CD4-positive, alpha-beta T cell treated with Interleukin-10 for 1 hour (primary cell): ENCODE data around the gene PHAF1.
"Not testable (repeated sequence)": the region's sequence is repeated elsewhere in the genome, so short reads cannot be mapped to it uniquely, and the experiment has no call there.

Experiments
- DNase-seq: peaks from one replicate; pipeline ENCODE4 v3.0.0-alpha.2; 2020

PHAF1 gene

DNA sequence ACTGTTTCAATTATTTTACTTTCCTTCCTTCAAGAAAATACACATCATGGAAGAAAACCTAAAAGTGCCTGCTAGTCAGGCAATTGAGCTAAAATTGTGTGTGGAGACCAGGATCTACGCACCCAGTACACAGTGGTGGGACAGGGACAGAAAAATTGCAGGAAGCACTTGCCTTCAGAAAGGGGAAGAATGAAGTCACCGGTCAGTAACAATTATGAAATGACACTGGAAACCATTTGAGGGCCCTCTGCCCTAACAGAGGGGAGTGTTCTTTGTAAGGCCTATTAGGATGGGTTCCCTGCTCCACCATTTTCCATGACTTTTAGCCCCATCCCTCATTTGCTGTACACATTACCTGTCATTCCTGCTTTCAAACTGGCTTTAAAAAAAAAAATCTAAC lies 4.5 kb upstream of the PHAF1 start:
- DNase-seq = no peak

DNA sequence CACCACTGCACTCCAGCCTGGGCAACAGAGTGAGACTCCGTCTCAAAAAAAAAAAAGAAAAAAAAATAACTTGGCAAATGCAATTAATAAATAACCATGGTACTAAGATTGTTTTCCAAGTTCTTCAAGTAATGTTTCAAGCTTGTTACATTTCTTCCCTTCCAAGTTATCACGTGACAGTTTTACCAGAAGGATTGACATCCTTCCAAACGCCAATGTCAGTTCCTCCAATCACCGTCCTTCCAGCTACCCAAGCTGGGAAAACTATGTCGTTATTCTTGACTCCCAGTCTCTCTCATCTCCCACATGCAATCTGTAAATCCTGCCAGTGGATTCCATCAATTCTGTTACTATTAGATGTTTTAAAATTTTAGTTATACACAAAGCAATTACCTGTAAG lies 3.9 kb upstream of the PHAF1 start:
- no peak for DNase-seq

DNA sequence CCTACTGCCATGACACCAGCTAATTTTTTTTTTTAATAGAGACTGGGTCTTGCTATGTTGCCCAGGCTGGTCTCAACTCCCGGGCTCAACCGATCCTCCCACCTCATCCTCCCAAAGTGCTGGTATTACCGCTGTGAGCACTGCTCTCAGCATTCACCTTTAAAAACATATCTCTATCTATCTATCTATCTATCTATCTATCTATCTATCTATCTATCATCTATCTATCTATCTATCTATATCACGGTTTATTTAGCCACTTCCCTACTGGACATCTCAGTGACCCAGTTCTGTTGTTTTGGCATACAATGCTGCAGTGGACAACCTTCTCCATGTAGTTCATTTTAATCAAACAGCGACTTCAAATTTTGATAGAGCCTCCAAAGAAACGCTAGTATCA lies 1.3 kb upstream of the PHAF1 start:
- DNase-seq = no peak

DNA sequence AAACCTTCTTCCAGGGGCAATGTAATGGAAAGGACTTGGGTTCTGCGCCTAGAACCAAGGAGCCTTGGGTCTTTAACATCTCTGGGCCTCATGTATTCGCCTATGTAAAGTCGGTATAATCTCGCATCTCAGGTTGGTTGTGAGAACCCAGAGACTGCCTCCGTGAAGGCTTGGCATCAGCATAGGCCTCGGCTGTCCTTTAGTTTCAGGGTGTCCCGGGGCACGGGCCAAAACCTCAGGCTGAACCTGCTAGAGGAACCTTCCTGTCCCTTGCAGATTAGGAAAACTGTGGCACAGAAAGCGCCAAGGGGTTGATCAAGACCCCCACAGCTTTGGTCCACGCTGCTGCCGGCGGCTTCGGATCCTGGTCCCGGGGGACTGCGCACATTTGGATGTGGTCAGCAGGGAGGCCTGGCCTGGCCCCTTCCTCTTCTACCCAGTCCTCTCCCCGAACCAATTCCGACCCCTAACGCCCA lies 772 bp upstream of the PHAF1 start:
- no peak for DNase-seq

DNA sequence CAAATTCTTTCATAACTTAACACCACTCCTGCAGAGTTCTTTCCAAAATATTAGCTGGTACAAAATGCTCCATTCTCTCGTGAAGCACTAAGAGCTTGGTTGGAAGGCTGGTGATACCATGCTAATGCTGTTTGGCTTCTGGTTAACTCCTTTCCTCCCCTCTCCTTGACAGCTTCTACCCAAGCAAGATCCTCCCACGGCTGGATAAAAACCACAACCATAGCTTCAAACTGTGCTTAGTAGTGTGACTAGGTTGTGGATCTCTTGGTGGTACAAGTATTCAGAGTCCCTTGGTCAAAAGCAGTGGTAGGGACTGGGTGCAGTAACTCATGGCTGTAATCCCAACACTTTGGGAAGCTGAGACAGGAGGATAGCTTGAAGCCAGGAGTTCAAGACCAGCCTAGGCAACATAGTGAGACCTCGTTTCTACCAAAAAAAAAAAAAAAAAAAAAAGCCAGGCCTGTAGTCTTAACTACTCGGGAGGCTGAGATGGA lies 2.3 kb downstream of the PHAF1 start:
- DNase-seq = no peak

DNA sequence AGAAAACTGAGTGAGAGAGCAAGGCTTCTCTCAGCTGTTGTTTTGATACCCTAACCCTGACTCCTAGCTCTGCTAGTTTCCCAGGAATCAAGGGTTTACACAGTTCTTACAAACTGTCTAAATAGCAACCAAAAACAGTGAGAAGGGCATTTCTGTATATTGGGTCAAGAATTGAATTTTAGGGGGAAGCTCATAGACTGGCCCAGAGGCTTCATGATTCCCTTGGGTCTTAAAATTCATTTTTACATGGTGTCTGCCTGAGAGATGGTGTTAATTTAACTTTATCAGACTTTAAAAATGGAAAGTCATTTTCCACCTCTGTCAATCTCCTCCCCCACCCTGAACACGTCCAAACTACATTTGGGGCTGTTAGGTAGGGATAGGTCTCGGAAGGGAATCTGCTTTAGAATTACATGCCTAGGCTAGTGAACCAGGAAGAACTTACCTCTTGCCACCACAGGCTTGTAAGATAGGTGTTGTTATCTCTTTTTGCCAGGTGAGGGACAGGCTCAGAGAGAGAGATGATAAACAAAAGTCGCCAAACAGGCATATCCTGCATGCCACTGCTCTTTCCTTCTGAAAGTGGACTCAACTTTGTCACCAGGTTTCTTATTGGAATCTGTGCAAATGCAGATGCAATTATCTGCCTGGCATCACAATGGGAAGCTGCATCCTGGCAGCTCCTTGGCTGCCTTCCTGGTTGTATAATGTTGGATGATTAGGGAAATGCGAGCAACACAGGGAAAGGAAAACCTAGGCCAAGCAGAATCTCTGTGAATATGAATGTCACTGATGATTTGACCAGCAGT lies 3.1 kb downstream of the PHAF1 start:
- no peak for DNase-seq

DNA sequence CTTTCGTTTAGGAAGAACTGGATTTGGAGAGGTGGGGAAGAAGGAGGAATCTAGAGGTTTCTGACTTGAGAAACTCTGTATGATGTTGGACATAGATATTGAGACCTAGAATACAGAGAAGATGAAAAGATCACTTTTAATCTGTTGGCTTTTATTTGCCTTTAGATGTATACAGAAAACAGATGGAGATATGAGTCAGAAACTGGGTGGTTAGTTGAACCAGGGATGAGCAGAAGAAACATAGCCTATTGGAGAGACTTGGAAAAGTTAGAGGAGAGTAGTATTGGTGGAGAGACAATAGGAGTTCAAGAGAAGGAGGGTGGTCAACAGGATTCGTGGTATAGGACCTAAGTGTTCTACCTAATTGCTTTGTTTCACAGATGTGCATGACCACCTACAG lies 5.1 kb downstream of the PHAF1 start:
- no peak for DNase-seq

DNA sequence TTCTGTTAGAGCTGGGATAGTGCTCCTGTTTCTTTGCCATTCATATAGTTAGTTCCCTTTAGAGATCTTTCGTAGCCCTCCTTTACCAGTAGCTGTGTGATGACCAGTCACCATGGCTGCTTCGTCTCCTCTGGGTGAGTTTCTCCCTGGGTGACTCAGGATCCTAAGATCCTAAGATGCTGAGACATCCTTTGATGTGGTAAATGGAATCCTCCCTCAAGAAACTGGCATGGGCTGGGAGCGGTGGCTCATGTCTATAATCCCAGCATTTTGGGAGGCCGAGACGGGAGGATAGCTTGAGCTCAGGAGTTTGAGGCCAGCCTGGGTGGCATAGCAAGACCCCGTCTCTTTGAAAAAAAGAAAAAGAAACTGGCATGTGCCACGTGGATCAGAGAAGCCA lies 5.9 kb downstream of the PHAF1 start:
- DNase-seq = no peak

DNA sequence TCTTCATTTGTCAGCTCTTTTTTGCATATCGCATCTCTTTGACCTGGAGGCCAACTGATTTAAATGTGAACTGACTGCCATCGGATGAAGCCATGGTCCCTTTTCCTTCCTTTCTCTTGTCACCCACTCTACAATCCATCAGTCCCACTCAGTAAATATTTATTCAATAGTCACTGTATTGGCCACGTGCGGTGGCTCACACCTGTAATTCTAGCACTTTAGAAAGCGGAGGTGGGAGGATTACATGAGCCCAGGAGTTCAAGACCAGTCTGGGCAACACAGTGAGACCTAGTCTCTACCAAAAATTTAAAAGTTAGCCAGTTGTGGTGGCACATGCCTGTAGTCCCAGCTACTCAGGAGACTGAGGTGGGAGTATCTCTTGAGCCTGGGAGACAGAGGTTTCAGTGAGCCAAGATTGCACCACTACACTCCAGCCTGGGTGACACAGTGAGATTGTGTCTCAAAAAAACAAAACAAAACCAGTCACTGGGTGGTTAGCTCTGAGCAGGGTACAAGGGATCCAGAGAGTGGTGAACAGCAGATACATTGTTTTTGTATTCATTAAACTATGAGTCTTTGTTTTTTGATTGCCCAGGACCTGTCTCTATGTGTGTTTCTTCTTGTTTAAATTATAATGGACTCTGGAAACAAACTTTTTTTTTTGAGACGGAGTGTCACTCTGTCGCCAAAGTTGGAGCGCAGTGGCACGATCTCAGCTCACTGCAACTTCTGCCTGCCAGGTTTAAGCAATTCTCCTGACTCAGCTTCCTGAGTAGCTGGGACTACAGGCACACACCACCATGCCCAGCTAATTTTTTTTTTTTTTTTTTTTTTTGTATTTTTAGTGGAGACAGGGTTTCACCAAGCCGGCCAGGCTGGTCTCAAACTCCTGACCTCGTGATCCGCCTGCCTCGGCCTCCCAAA lies 6.9 kb downstream of the PHAF1 start:
- DNase-seq = no peak

DNA sequence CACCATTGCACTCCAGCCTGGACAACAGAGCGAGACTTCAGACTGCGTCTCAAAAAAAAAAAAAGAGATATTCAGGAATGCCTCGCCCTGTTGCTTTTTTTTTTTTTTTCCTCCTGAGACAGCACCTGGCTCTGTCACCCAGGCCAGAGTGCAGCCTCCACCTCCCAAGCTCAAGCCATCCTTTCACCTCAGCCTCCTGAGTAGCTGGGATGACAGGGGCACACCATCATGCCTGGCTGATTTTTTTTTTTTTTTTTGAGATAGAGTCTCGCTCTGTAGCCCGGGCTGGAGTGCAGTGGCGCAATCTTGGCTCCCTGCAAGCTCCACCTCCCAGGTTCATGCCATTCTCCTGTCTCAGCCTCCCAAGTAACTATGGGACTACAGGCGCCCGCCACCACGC lies 8.0 kb downstream of the PHAF1 start:
- no peak for DNase-seq

DNA sequence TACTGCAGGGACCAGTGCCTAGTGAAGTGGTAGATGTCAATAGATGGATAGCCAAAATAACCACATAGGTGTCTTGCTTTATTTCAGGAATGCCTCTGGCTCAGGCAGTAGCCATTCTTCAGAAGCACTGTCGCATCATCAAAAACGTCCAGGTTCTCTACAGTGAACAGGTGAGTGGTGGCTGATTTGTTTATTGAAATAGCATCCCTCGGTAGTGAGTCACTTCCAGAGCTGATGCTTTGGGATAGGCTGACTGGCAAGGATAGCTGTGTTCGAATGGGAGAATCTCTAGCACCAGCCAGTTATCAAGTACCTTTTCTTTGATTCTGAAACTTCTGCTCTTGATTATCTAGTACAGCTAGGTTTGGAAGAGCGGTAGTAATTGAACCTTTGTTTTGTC lies 10.3 kb downstream of the PHAF1 start:
- no peak for DNase-seq

DNA sequence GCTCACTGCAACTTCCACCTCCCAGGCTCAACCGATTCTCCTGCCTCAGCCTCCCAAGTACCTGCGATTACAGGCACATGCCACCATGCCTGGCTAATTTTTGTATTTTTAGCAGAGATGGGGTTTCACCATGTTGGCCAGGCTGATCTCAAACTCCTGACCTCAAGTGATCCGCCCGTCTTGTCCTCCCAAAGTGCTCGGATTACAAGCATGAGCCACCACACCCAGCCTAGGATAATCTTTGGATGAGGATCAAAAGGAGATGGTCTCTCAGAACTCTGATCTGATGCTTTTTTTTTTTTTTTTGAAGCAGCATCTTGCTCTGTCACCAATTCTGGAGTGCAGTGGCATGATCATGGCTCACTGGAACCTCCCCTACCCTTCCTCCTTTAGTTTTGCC lies 13.1 kb downstream of the PHAF1 start:
- DNase-seq = not testable (repeated sequence)

DNA sequence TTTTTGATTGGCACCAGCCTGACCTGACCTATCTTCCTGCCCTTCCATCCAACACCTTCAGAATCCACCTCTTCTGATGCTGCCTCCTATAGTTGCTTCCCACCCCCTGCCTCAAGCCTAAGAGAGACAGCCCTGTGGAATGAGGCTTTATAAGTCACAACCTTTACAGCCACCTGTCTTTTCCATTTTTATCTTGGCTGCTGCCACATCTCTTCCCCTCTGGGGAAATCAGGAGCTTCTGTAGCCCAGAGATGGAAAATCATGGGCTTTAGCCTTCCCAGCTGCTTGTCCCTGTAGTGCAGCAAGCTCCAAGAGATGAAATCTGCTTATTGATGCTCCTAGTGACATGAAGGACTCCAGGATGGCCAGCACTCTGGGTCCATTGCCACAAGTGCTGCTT lies 18.7 kb downstream of the PHAF1 start:
- no peak for DNase-seq

DNA sequence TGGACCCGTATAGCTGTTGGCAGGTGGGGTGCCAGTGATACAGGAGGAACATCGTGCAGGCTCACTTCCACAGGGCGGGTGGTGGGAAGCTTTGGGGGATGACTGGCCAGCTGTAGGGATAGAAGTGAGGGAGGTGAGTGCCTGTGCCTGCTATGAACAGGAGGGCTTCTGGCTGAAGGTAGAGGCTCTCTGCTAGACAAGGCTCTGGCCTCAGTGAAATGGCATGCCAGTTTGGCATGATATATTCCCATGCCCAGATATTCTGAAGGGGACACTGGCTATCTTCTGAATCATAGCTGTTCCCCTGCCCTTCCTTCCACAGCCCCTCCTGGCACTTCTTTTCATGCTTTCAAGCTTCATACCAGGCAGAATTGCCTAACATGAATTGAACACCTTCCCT lies 19.1 kb downstream of the PHAF1 start:
- DNase-seq = no peak

DNA sequence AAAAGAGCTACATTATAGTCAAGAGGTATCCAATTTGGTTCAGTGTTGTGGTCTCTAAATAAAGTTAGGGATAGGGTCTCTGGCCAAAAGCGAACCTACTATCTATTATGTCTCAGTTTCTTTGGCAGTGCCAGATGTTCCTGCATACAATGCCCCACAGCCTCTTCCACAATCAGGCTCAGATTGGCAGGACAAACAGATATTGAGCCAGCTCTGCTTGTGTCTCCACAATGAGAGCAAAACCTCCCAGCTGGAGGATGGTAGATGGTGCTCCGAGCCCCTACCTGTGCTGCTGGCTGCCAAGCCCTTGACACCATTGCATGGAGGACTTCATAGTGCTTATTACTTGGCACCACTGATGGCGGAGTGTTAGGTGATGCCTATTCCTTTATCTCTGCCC lies 19.7 kb downstream of the PHAF1 start:
- DNase-seq = no peak

DNA sequence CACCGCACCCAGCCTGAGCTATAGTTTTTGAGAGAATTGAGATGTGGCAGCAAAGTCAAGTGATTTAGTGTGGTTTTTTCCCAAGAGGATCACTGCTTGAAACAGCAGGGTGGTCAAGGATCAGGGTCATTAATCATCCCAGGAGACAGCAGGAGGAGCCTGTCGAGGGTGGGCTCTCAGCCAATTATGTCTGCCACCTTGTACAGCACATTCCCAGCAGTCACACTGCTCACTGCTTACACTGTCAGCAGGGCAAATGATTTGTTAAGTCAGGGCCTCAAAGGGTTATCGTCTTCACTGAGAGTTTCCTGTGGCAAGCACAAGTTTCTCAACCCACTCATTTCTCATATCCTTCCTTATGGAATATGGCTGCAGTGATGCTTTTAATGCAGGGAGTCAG lies 27.9 kb downstream of the PHAF1 start:
- DNase-seq = no peak

DNA sequence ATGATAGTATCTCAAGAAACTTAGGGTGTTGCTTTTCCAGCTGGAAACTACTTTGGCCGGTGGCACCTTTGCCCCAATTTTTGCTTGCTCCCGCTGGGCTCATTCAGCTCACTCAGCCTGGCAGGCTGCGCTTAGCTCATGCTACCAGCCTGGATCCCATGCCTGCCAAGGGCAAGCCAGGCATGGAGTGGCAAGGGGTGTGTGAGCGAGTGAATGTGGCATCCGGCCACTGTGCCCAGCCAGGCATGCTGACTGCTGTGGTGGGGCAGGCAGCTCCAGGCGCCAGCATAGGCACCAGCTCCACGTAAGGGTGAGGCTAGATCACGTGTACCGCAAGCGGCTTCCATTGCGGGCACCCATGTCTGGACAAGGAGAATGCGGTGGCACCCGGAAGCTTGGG lies 31.6 kb downstream of the PHAF1 start:
- no peak for DNase-seq

DNA sequence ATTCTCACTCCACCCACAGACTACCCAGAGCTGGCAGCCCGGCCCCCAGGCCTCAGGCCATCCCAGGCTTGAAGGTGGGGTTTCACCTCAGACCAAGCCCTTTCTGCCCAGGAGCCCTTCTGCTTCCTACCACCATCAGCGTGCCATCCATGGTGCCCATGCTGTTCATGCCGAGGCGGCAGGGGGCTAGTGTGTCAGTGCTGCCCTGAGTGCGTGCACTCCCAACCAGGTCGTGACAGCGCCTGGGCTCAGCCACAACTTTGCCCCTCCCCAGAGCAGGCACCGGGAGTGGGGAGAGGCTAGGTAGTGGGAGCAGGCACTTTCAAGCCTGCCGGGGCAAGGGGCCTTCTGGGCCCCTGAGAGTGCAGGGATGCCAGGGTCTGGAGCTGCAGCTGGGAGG lies 32.6 kb downstream of the PHAF1 start:
- DNase-seq = no peak

DNA sequence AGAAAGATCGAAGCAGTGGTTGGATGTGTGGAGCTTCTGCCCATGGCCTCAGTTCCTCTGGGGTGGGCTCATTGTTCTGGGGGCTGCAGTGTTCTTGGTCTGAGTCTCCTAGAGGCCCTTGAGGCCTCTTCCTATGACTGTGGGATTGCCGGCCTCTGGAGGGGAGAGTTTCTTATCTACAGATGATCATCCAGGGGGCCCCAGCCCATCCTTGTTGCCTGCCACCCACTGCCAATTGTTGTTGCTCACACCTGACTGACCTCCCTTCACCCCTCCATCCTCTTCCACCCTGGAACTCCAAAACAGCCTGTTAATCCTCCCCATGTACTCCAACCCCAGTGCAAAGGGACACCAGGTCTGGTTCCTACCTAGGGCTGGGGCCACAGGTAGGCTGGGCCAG lies 35.2 kb downstream of the PHAF1 start:
- no peak for DNase-seq

DNA sequence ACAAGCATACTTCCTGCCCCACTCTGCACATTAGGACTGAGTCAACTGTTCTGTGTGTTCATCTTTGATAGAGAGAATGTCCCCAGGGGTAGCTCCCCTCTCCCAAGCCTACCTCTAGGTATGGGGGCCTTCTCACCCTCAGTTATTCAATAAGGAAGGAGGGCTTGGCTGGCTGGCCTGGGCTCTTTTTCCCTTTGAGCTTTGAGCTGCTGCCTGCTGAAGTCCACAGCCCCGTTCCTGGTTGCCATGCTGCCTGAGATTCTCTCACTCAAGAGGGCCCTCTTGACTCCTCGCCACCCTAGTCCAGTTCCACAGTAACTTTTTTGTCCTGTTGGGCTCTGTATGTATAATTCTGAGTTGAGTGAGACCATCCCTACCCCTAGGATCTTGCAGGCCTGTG lies 36.0 kb downstream of the PHAF1 start:
- DNase-seq = no peak

DNA sequence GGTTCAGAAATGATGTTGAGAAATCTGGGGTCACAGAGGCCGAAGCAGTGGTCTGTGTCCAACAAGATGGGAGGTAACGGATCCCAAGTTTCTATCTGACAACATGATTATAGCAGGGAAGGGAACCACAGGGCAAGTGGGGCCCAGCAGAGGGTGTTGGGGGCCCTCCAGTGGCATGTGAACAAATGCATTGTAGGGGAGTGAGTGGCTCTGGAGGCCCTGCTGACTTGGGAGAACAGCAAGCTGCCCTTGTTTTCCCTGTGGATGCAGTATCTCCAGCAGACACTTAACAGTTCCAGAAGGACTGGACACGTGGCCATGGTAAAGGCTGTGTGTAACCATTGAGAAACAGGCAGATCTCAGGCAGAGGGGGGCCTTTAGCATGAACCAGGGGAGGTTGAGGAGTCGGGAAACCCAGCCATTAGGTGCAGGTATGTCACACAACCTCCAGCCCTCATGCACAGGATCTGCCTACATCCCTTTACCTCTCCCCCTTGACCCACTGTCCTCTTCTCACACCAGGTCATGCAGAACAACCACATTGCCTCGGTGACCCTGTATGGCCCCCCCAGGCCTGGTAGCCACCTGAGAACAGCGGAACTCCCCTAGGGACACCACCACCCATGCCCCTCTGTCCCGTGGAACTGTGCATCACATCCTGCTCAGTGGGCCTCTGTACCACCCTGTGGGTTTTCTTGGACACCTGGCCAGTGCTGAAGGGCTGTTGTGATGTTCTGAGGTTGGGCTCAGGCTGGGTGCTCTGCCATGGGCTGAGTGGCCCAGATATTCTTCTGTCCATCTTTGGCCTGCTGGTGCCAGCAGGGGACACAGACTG lies 37.0 kb downstream of the PHAF1 start:
- no peak for DNase-seq

DNA sequence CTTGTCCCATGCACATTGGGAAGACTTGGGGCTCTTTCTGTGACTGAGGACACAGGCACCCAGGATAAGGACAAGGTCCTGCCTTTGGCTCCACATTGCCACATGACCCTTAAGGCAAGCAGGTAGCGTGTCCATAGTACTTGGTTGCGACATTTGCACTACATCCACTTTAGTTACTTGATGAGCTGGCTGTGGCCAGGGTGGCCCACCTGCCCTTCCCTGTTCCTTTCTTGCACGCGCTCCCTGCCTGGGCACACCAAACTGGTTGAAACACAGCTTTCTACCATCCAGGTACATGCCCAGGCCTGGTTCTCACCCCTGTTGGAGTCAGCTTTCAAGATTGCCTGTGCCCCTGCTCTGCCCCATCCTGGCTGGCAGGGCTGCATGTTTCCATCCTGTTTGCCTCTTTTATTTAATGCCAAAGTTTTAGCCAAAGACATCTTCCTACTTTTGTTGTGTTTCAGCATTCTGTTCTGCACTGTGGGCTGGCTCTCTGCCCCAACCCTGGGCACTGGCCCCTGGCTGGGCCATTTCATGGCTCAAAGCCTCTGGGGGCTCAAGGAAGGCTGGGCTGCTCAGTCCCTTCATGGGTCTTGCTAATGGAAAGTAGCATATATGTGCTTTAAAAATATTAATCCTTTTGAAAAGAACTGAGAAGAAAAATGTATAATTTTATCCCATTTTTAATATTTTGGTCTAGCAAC lies 37.8 kb downstream of the PHAF1 start:
- DNase-seq = no peak
